Ishikawa (cell line): ENCODE data around the gene RADIL.

Source experiments
- CEBPB ChIP-seq: IDR thresholded peaks from 2 replicates; pipeline ENCODE4 v1.6.1; 2012
- CREB1 ChIP-seq: IDR thresholded peaks from 2 replicates; pipeline ENCODE4 v1.6.1; 2012; ENCODE audit warnings: low read depth
- EGR1 ChIP-seq: IDR thresholded peaks from 2 replicates; pipeline ENCODE4 v1.6.1; 2012
- EP300 ChIP-seq: IDR thresholded peaks from 2 replicates; pipeline ENCODE4 v1.6.1; 2012; ENCODE audit warnings: borderline replicate concordance
- FOXM1 ChIP-seq: IDR thresholded peaks from 2 replicates; pipeline ENCODE4 v1.6.1; 2012; ENCODE audit warnings: low read depth, borderline replicate concordance
- NFIC ChIP-seq: IDR thresholded peaks from 2 replicates; pipeline ENCODE4 v1.6.1; 2012
- RAD21 ChIP-seq: IDR thresholded peaks from 2 replicates; pipeline ENCODE4 v1.6.1; 2012; ENCODE audit warnings: low read depth
- TAF1 ChIP-seq: IDR thresholded peaks from 2 replicates; pipeline ENCODE4 v1.6.1; 2012; ENCODE audit warnings: low read depth, mild to moderate bottlenecking
- TCF12 ChIP-seq: IDR thresholded peaks from 2 replicates; pipeline ENCODE4 v1.6.1; 2012; ENCODE audit warnings: low read depth
- TEAD4 ChIP-seq: IDR thresholded peaks from 2 replicates; pipeline ENCODE4 v1.6.1; 2012
- YY1 ChIP-seq: IDR thresholded peaks from 2 replicates; pipeline ENCODE4 v1.6.1; 2012; ENCODE audit warnings: low read depth
- ZBTB7A ChIP-seq: IDR thresholded peaks from 2 replicates; pipeline ENCODE4 v1.6.1; 2012; ENCODE audit warnings: low read depth
- TF ChIP-seq, protein P1 (sequence below): IDR thresholded peaks from 2 replicates; pipeline ENCODE4 v1.6.1; 2012
- TF ChIP-seq, protein P2 (sequence below): IDR thresholded peaks from 2 replicates; pipeline ENCODE4 v1.6.1; 2012; ENCODE audit warnings: low read depth, mild to moderate bottlenecking
- TF ChIP-seq, protein P3 (sequence below): IDR thresholded peaks from 2 replicates; pipeline ENCODE4 v1.6.1; 2012

Gene RADIL

DNA sequence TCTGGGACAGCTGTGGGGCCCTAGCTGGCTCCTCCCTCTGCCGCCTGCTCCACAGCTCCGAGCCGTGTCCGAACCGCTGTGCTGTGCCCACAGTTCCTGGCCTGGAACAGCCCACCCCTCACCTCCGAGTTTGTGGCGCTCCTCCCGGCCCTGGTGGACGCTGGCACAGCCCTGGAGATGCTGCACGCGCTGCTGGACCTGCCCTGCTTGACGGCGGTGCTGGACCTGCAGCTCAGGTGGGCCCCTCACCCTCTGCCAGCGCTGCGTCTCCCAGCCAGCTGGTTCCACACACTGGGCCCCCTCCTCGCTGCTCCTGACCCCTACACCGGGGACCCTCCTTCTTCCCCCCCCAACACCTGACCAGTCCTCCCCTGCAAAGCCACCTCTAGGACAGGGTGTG, 96.0 kb downstream of the RADIL start:
- TF ChIP-seq EP300, result no peak
- no peak for TF ChIP-seq TCF12
- TF ChIP-seq, protein P1, sequence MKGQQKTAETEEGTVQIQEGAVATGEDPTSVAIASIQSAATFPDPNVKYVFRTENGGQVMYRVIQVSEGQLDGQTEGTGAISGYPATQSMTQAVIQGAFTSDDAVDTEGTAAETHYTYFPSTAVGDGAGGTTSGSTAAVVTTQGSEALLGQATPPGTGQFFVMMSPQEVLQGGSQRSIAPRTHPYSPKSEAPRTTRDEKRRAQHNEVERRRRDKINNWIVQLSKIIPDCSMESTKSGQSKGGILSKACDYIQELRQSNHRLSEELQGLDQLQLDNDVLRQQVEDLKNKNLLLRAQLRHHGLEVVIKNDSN, result no peak
- no peak for TF ChIP-seq TAF1
- no peak for TF ChIP-seq YY1
- no peak for TF ChIP-seq FOXM1
- TF ChIP-seq, protein P2, sequence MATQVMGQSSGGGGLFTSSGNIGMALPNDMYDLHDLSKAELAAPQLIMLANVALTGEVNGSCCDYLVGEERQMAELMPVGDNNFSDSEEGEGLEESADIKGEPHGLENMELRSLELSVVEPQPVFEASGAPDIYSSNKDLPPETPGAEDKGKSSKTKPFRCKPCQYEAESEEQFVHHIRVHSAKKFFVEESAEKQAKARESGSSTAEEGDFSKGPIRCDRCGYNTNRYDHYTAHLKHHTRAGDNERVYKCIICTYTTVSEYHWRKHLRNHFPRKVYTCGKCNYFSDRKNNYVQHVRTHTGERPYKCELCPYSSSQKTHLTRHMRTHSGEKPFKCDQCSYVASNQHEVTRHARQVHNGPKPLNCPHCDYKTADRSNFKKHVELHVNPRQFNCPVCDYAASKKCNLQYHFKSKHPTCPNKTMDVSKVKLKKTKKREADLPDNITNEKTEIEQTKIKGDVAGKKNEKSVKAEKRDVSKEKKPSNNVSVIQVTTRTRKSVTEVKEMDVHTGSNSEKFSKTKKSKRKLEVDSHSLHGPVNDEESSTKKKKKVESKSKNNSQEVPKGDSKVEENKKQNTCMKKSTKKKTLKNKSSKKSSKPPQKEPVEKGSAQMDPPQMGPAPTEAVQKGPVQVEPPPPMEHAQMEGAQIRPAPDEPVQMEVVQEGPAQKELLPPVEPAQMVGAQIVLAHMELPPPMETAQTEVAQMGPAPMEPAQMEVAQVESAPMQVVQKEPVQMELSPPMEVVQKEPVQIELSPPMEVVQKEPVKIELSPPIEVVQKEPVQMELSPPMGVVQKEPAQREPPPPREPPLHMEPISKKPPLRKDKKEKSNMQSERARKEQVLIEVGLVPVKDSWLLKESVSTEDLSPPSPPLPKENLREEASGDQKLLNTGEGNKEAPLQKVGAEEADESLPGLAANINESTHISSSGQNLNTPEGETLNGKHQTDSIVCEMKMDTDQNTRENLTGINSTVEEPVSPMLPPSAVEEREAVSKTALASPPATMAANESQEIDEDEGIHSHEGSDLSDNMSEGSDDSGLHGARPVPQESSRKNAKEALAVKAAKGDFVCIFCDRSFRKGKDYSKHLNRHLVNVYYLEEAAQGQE, result no peak
- no peak for TF ChIP-seq TEAD4
- no peak for TF ChIP-seq RAD21
- no peak for TF ChIP-seq NFIC

DNA sequence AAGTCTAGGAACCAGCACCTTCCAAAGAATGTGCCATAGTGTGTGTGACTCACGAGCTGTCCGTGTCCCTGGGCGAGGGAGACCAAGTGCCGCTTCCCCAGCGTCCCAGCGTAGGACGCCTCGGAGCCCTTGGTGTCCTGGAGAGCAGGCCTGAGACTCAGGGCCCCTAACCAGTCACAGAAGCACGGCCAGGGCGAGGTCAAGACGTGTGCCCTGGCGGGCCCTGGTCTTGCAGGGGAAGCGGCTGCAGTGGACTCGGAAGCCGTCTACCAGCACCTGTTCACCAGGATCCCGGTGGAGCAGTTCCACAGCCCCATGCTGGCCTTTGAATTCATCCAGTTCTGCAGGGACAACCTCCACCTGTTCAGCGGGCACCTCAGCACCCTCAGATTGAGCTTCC, 97.5 kb downstream of the RADIL start:
- TF ChIP-seq EGR1 (no peak), TAF1 (no peak), CEBPB (no peak), ZBTB7A (no peak), NFIC (no peak), TCF12 (no peak), TEAD4 (no peak), RAD21 (no peak), CREB1 (no peak), YY1 (no peak)
- TF ChIP-seq, protein P2, result no peak
- TF ChIP-seq, protein P1, result no peak
- TF ChIP-seq, protein P3, sequence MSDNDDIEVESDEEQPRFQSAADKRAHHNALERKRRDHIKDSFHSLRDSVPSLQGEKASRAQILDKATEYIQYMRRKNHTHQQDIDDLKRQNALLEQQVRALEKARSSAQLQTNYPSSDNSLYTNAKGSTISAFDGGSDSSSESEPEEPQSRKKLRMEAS, result no peak

DNA sequence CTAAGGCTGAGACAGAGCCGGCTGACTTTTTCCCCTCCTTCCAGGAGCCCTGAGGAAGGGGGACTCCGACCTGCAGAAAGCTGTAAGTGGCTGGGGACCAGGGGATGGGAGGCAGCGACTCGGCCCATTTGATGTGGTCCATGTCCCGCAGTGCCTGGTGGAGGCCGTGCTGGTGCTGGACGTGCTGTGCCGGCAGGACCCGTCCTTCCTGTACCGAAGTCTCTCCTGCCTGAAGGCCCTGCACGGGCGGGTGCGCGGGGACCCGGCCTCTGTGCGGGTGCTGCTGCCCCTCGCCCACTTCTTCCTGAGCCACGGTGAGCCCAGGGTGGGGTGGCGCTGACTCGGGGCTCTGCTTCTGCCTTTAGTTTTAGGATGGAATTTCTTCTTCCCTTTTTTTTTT, 98.1 kb downstream of the RADIL start:
- TF ChIP-seq, protein P1, result no peak
- TF ChIP-seq, protein P3, result no peak
- TF ChIP-seq, protein P2, result no peak
- TF ChIP-seq TAF1 (no peak), EP300 (no peak), TCF12 (no peak), CREB1 (no peak)

DNA sequence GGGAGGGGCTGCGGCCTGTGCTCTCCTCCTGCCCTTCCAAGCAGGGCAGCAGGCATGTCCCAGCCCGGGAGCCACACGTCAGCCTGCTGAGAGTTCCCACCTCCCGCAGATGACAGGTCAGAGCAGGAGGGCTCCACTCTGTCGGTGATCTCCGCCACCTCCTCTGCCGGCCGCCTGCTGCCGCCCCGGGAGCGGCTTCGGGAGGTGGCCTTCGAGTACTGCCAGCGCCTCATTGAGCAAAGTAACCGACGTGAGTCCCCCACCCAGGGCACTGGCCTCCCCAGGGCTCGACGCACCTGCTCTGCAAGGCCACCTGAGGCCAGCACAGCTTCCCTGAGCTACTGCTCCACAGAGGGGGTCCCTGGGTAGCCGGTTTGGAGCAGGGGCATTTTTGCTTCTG, 98.7 kb downstream of the RADIL start:
- TF ChIP-seq RAD21 (no peak), CEBPB (no peak)

DNA sequence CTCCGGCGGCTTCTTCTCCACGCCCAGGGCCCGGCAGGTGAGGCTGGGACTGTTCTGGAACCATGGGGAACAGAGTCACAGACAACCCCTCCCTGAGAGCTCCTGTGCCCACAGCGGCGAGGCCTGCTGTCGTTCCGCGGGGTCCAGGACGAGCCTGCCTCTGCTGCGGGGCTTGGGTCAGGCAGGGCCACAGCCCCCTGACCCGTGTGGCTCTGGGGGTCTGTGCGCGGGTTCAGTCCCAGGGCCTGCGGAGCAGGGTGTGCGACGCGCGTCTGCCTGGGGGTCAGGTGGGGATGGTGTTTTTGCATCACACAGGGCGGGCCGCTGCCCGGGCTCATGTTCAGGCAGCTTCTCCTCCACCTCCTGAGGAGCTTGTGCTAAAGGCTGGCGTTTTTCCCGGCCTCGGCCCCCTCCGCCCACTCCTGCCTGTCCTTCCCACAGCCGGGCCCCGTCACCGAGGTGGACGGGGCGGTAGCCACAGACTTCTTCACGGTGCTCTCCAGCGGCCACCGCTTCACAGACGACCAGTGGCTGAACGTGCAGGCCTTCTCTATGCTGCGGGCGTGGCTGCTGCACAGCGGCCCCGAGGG, 99.7 kb downstream of the RADIL start:
- no peak for TF ChIP-seq TEAD4

DNA sequence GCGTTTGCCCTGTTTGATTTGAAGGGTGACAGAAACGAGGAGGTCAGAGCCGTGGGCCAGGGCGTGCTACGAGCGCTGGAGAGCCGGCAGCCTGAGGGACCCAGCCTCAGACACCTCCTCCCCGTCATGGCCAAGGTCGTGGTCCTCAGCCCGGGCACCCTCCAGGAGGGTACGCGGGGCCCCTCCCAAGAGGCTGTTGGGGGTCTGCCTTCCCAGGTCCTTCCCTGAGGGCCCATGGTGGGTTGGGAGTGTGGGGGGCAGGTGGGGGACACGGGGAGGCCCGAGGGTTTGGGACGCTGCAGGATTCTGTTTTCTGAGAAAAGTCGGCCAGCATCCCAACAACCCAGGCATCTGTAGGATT, 100.2 kb downstream of the RADIL start:
- TF ChIP-seq EP300 (no peak), NFIC (no peak), CEBPB (no peak), YY1 (no peak), FOXM1 (no peak), RAD21 (no peak), CREB1 (no peak), EGR1 (no peak), TEAD4 (no peak), ZBTB7A (no peak), TAF1 (no peak), TCF12 (no peak)
- TF ChIP-seq, protein P2, result no peak
- TF ChIP-seq, protein P1, result no peak
- TF ChIP-seq, protein P3, result no peak
